ENCODE results near the gene CEBPE.
"Not testable (repeated sequence)": the region's sequence is repeated elsewhere in the genome, so short reads cannot be mapped to it uniquely, and the experiment has no call there.

Gene CEBPE

DNA sequence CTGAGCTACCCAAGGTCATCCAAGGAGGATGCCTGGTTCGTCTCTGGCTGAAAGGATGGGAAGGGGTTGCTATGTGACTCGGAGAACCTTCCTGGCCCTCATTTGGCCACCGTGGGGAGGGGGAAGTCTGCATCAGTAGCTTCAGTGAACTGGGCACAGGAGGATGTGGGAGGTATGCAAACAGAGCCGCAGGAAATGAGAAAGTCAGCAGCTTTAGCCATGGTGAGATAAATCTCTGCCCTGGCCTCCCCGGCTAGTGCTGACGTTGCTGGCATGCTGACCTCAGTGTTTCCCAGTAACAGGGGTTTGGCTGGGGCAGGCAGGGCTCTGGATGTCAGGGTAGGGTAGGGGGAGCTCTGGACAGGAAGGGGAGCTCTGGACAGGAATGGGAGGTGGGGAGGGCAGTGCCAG lies 2.3 kb upstream of the CEBPE start:
- DNase-seq (ENCODE audit: low read depth in 2 of 2): no peak

- DNase-seq (ENCODE audit: low read depth in 2 of 2): peak; percentile 78 to 79
Measured at GRCh38 chr14:23120541-23121251, 1.6 kb upstream of the CEBPE start.

DNA sequence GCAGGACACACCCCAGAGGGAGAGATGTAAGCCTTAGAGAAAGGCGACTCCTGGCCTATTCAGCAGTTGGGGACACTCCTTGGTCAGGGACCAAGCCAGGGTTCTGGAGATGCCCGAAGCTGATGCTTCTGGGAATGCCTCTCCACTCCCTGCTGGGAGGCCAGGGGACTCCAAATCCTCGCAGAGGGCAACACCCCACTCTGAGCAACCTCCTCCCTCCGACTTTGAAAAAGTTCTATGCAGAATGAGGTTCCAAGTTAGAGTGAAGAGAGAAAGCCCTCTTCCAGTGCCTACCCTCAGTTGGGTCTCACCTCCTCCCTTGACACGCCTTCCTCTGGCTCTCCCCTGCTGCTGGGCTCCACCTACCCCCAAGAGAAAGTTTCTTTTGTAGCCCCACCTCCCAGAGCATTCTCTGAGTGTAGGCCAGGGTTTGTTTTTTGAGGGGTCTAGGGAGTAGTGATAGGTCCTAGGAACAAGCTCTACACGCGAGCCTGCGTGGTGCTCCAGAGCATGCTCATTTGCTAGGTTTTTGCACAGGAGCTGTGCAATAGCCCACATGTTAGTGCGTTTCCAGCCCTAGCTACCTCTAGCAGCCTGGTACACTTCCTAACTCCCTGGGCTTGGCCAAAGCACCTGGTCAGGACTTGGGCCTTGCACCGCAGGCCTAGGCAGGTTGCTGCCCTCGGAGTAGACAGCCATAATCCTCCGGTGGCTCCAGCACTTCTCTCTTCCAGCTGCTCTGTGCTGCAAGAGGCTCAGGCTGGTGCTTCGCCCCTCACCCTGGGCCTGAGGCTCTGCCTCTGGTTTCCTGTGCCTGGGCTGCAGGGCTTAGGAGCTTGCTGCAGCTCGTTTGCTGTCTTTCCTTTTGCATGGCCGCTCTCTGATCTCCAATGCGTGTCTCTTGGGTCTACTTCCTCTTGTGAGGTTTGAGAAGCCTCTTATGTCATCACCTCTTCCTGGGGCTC lies 590 bp upstream of the CEBPE start:
- DNase-seq (ENCODE audit: low read depth in 2 of 2): no peak

- DNase-seq (ENCODE audit: low read depth in 2 of 2): no peak
Measured at GRCh38 chr14:23117371-23118020, 1.6 kb downstream of the CEBPE start.

- DNase-seq (ENCODE audit: low read depth in 2 of 2): no peak
Measured at GRCh38 chr14:23115918-23116317, 3.1 kb downstream of the CEBPE start.

GRCh38 chr14:23115039-23115731 lies 3.9 kb downstream of the CEBPE start:
- no peak for DNase-seq (ENCODE audit: low read depth in 2 of 2)

GRCh38 chr14:23114669-23115038 lies 4.4 kb downstream of the CEBPE start:
- no peak for DNase-seq (ENCODE audit: low read depth in 2 of 2)

DNA sequence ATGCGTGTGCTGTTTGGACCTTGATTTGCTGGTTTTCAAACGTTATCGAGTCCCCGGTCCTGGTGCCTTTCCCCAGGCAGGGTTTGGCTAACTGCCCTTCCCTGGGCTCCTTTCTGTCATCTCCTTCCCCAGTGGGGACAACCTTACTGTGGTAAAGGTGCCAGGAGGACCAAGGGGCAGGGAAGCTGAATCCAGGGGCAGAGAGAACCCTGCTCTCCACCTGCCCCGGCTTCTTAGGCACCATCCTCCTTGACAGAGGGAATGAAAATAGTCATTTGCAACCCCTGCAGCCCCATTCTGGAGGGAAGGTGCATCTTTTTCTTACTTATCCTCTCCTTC lies 5.0 kb downstream of the CEBPE start:
- no peak for DNase-seq (ENCODE audit: low read depth in 2 of 2)

GRCh38 chr14:23113431-23114119 lies 5.5 kb downstream of the CEBPE start:
- no peak for DNase-seq (ENCODE audit: low read depth in 2 of 2)

DNA sequence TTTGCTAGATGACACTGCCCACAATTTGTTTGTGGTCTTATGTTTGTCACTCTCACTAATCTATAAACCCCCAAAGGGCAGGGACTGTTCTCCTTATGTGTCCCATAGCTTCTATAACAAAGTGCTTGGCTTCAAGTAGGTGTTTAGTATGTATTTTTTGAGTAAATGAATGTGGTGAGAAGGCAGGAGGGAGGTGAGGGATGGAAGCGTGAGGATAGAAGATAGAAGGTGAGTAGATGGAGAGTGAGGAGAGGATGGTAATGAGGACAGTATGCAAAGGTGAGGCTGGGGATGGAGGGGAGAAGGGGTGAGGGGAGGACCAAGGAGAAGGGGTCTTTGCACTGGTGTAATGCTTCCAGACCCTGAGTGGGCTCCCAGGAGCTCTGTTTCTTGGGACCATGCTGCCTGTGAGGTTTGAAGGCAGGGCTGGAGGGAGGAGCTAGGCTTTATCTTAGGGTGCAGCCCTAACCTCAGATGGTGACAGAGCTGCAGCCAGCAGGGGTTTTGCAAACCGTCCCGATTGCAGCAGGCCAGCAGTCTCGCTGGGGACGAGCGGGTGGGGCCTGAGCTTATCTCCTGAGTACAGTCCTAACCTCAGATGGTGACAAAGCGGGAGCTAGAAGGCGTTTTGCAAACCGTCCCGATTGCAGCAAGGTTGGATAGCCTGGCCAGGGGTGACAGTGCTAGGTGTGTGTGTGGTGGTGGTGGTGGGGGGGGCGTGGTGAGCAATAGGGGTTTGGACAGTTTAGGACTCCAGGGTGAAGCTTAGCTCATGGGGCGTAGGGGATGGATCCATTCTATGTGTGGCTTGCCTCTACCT lies 6.5 kb downstream of the CEBPE start:
- DNase-seq (ENCODE audit: low read depth in 2 of 2): no peak

DNA sequence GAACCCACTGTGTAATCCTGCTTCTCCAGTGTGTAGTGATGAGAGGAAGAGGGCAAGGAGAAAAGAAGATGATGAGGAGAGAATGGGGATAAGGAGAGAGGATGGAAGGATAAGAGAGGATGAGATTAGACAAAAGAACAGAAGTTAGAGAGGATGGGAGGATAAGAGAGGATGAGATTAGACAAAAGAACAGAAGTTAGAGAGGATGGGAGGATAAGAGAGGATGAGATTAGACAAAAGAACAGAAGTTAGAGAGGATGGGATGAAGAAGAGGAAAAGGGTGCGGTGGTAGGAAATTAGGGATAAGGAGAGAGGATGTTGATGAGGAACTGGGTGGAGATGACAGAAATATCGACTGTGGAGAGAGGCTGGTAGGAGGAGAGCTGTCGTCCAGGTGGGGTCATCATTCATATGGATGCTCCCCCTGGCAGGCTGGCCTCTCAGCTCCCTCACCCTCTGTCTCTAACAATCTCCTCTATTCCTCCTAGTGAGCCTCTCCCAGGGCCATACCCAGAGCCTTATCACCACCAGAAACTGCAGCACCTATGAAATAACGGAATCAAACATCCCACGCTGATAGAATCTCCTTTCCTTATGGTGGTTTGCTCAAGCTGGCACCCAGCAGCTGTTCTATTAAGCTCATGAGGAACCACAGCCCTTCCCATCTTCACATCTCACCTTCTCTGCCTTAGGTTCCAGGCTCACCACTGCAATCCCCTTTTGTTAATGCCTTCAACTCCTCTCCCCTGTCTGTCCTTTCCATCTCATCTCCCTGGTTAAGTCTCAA lies 8.3 kb downstream of the CEBPE start:
- no peak for DNase-seq (ENCODE audit: low read depth in 2 of 2)

- no peak for DNase-seq (ENCODE audit: low read depth in 2 of 2)
Measured at GRCh38 chr14:23109769-23110168, 9.3 kb downstream of the CEBPE start.

- DNase-seq (ENCODE audit: low read depth in 2 of 2): not testable (repeated sequence)
Measured at GRCh38 chr14:23108169-23108568, 10.9 kb downstream of the CEBPE start.

DNA sequence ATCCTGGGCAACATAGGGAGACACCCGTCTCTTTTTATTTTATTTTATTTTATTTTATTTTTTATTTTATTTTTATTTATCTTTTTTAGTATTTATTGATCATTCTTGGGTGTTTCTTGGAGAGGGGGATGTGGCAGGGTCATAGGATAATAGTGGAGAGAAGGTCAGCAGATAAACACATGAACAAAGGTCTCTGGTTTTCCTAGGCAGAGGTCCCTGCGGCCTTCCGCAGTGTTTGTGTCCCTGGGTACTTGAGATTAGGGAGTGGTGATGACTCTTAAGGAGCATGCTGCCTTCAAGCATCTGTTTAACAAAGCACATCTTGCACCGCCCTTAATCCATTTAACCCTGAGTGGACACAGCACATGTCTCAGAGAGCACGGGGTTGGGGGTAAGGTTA lies 11.4 kb downstream of the CEBPE start:
- DNase-seq (ENCODE audit: low read depth in 2 of 2): not testable (repeated sequence)

- no peak for DNase-seq (ENCODE audit: low read depth in 2 of 2)
Measured at GRCh38 chr14:23106747-23107045, 12.4 kb downstream of the CEBPE start.

DNA sequence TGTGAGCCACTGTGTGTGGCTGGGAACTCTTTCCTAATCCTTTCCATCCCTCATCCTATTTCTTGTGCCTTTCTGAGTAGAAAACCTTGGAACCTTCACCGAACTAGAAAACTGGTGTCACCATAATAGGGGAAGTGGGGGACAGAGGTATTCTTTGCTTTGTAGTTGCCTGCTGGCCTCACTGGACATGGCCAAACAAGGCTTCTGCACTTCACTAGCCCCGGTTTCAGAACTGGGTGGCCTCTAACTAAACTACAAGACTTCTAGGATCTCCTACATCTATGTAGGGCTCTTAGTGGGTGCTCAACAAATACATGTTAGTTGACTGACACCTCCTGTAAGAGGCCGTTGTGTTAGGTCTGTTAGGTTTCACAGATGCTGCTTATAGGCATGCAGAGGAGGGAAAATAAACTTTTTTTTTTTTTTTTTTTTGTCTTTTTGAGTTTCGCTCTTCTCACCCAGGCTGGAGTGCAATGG lies 13.7 kb downstream of the CEBPE start:
- no peak for DNase-seq (ENCODE audit: low read depth in 2 of 2)

DNA sequence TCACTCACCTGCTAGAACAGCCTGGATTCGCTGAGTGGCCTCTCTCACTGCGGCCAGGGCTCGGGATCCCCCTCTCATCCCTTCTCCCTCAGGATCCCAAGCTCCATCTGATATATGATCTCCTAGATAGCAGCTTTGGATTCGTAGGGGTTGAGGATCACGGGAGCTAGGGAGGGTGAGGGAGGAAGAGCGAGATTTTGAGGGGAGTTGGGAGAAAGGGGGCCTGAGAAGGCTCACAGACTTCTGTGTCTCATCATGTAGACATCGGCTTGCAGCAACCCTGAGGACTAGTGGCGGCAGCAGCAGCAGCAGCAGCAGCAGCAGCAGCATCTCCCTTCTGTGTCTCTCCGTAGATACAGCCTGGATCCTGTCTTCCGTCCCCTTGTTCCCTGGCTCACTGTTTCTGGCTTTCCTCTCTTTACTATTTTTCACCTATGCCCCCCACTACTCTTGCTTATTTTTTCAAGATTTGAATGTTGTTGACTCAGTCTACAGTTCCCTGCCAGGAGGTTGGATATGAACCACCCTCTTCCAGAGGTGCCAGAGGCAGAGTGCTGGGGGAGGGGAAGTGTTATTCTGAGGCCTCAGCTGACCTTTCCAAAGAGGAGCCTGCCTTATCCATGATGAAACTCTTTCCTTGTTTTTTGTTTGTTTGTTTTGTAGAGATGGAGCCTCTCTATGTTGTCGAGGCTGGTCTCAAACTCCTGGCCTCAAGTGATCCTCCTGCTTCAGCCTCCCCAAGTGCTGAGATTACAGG lies 14.3 kb downstream of the CEBPE start, which contains the start of gene CIROP:
CIROP (minus strand) TSS at position 399 of the 757 bp plus-strand sequence; CDS start at position 330, 69 bp downstream.
- DNase-seq (ENCODE audit: low read depth in 2 of 2): no peak

GRCh38 chr14:23104070-23104590 lies 14.9 kb downstream of the CEBPE start:
- no peak for DNase-seq (ENCODE audit: low read depth in 2 of 2)

DNA sequence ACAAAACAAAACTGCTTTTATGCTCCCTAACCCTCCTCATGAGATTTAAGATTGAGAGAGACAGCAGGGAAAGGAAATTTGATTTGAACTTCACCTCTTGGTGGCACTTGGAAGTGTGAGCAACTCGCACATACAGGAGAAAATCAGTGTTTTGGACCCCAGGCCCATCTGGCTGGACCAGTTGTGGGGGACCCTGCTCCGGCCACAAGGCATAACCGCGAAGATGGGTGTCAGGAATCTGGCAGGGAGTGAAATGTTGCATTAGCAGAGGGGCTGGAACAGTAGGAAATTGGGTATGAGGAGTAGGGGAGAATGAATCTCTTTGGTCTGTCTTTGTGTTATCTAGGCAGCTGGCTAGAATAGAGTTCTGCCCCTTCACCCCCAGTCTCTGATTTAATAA lies 15.5 kb downstream of the CEBPE start:
- no peak for DNase-seq (ENCODE audit: low read depth in 2 of 2)

All from stimulated activated CD4-positive, alpha-beta T cell treated with anti-CD3 and anti-CD28 coated beads, Interleukin-15, amount 100 ng/mL, for 48 hours (primary cell).